Anterior cingulate cortex (tissue), 58 donors: ENCODE results near the gene MROH2A.

ENCODE experiments used
- DNase-seq, 58 donors: peaks; one replicate each; lab custom pipeline; 2025; lab: John Stamatoyannopoulos, UW

MROH2A gene

DNA sequence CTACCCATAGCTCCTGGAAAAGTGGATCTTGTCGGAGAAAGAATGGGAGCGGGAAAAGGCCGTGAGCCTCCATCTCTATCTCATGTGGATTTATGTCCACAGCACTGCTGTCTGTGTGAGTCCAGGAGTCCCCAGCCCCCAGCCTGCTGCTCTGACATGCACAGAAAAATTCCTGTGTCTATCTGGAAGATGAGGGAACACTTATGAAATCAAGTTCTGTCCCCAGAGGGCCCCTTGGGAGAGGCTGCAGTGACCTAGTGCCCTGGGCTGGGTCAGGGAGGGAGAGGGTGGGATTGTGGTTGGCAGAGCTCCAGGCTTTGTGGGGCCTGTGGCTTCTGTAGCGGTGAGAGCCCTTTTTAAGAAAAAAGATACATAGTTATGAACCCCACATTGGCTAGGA is 38.6 kb downstream of the MROH2A start:
- no peak for DNase-seq

DNA sequence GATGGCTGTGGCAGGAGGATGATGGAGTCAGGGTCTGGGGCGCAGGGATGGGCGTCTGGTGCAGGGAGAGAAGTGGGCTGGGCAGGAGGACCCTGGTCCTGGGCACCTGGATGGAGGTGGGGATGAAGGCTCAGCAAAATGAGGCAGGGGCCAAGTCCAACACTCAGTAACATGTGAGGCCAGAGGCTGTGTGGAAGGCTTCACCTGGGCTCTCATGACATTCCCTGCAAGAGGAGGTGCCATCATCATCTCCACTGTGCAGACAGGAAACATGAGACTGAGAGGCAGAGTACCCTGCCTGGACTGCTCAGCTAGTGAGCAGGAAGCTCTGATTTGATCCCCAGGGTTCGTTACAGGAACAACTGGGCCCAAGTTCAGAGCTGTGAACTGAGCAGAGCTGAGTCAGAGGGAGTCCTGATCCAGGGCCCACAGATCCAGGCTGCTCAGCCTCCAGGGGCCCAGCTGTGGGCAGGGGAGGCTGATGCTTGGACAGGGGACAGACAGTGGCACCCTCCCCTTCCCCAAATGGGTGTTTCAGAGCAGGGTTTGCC is 39.3 kb downstream of the MROH2A start:
- DNase-seq: no peak

- no peak for DNase-seq
These were observed 40.0 kb downstream of the MROH2A start for GRCh38 chr2:233817995-233818638.

- no peak for DNase-seq
These were observed 40.8 kb downstream of the MROH2A start for GRCh38 chr2:233818639-233819621.

GRCh38 chr2:233819884-233820773 is 42.0 kb downstream of the MROH2A start:
- DNase-seq: no peak

GRCh38 chr2:233820774-233821105 is 42.6 kb downstream of the MROH2A start:
- no peak for DNase-seq

- no peak for DNase-seq
These were observed 43.1 kb downstream of the MROH2A start for GRCh38 chr2:233821196-233821595.

- no peak for DNase-seq
These were observed 43.6 kb downstream of the MROH2A start for GRCh38 chr2:233821709-233822100.

DNA sequence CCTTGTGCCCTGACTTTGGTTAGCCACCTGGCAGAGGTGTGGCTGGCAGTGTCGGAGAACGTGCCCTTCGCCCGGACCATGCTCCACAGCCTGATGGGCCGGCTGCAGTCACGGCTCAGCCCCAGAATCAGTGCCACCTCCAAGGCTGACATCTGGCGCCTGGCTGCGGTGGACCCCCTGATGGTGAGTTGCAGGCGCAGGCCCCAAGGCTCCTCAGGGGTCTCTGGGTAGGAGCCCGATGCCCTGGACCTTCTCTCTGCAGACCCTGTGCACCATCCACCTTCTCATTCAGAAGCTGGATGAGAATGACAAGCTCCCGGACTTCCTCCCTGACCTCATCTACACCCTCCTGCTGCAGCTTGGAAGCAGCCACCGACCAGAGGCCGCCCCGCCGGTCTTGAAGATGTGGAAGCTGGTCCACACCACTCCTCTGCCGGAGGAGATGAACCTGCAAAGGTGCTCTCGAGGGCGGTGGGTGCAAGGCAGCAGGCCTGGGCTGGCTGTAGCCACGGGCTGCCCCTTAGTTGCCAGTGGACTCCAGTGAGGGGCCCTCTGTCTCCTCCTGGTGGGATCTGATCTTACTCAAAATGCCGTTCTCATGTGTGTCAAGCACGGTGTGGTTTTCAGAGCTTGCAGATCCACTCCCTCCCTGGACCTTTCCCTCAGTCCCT is 44.1 kb downstream of the MROH2A start:
- DNase-seq: no peak

DNA sequence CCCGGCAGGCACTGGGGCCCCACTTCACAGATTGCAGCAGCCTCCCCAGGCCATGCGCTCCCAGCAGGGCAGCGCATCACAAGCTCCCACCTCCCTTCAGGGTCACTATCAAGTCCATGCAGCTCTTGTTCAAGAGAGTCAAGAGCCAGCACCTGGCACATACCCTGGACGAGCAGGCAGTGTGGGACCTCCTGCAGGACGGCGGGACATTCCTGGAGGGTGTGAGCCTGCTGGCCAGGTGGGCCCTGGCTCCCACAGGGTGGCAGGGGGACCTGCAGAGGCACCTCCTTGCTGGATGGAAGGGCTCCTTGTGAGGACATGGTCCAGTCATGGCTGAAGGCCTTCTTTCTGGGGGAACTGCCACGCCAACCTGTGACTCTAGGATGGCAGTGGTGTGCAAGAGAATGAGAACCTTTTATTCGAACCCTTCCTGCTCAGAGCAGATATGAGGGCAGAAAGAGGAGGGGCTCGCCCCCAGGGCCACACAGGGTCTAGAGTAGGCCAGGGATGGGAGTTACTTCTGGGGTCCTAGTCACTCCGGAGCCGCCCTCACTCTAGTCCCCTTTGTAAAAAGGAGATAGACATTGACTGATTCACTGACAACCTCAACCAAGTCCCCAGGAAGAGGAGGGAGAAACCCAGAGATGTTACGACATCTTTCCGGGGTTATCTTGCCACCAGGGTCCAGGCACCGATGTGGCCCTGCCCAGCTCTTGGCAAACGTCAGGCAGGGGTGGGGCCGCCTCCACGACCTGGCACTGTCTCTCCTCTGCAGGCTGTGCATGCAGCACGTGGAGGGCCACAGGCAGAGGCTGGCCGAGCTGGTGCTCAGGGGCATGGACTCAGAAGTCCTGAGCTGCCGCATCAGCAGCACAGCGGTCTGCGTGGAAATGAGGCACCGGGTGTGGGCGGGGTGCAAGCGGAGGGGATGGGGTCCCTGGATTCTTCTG is 44.9 kb downstream of the MROH2A start:
- DNase-seq: no peak

DNA sequence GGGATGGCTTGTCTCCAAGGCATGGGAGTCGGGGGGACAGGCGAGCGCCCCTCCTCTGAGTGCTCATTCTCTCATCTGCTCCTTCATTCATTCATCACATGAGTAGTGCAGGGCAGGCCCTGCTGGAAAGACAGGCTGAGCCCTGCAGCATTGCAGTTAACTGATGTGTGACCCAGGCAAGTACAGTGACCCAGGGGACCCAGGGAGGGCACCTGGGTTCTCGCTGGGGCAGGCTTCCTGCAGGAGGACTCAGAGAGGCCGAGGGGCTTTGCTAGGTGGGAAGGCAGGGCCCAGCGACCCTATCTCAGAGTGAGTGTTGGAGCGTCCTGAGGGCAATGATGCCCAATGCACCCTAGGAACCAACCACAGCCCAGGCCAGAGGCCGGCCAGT is 45.6 kb downstream of the MROH2A start:
- no peak for DNase-seq

DNA sequence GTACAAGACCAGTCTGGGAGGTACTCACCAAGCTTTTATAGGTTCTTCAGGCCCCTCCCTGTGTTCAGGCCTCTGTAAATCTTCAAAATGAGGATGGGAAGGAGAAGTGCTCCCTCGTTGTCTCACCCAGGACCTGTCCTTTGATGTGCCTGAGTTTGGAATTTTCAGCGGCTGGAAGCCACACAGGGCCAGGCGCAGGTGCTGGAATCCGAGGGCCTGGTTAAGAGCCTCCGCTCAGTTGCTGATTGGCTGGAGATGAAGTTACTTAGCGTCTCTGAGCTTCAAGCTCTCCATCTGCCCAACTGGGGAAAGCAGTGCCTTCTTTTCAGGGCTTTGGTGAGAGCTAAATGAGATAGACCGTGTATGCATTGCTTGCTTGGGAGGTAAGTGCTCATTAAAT is 46.2 kb downstream of the MROH2A start:
- no peak for DNase-seq

- DNase-seq: no peak
These were observed 50.5 kb downstream of the MROH2A start for GRCh38 chr2:233828546-233829192.

DNA sequence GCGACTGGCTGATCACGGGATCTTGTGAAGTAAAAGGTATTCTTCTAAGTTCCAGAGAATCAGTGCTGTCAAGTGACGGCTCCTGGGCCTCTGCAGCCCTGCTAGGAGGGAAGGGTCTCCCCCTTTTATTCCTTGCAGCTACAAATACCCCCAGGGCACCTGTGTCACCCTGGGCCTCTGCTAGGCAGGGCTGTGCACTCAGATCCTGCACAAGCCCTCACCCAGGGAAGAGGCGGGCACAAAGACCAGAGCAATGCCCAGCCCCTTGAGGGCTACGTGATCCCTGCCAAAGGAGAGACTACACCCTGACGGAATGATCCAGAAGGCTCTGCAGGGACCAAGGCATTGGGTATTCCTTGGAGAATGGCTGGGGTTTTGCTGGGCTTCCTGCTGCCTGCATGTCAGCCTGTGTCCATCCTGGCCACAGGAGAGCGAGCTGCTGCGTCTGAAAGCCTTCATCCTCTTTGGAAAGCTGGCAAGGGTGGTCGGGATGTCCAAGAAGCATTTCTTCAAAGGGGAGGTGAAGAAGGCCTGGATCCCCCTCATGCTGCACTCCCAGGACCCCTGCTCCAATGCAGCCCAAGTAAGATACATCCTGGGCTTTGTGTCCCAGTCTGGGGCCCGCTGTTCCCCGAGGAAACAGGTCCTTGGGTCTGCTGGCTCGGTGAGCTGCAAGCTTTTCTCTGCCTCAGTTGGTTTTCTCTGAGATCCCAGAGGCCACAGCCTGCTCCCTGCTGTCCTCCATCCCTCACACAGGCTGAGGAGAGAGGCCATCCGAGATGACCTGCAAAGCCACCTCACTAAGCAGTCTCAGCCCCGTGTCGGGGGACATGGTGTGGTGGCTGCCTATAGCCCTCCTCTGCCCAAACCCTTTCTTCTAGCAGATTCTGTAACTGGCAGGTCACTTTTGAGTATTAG is 51.3 kb downstream of the MROH2A start:
- DNase-seq: no peak

- DNase-seq: no peak
These were observed 52.1 kb downstream of the MROH2A start for GRCh38 chr2:233830111-233830802.

GRCh38 chr2:233831011-233831721 is 53.0 kb downstream of the MROH2A start:
- DNase-seq: no peak
